ENCODE data around the gene DYNC1I2.

- TF ChIP-seq ZBTB7A (IDR thresholded peaks at IDR 0.05; ENCODE audit: low read depth) (no peak), CREB1 (IDR thresholded peaks at IDR 0.05; ENCODE audit: low read depth) (no peak), RAD21 (IDR thresholded peaks at IDR 0.05; ENCODE audit: low read depth) (no peak), YY1 (IDR thresholded peaks at IDR 0.05; ENCODE audit: low read depth) (no peak), TAF1 (IDR thresholded peaks at IDR 0.05; ENCODE audit: low read depth) (no peak), MAX (IDR thresholded peaks at IDR 0.05) (no peak), EP300 (IDR thresholded peaks at IDR 0.05; ENCODE audit: borderline replicate concordance) (no peak), CEBPB (IDR thresholded peaks at IDR 0.05) (no peak), TCF12 (IDR thresholded peaks at IDR 0.05; ENCODE audit: low read depth) (no peak), EGR1 (IDR thresholded peaks at IDR 0.05) (no peak), REST (IDR thresholded peaks at IDR 0.05; ENCODE audit: low read depth) (no peak), TEAD4 (IDR thresholded peaks at IDR 0.05) (no peak), FOXM1 (IDR thresholded peaks at IDR 0.05; ENCODE audit: borderline replicate concordance, low read depth) (no peak)
These were observed 76.3 kb downstream of the DYNC1I2 start for GRCh38 chr2:171763602-171764001.

Measured in Ishikawa (cell line).